Measurements from ENCODE around the gene ARHGAP42. TPM values are rescaled to one million over a fixed set of nuclear protein-coding genes. Genes with fewer than 3 reads are reported as not detected.

Gene ARHGAP42
- total RNA-seq, 1 donor from 2014 or later: 0.10 TPM

DNA sequence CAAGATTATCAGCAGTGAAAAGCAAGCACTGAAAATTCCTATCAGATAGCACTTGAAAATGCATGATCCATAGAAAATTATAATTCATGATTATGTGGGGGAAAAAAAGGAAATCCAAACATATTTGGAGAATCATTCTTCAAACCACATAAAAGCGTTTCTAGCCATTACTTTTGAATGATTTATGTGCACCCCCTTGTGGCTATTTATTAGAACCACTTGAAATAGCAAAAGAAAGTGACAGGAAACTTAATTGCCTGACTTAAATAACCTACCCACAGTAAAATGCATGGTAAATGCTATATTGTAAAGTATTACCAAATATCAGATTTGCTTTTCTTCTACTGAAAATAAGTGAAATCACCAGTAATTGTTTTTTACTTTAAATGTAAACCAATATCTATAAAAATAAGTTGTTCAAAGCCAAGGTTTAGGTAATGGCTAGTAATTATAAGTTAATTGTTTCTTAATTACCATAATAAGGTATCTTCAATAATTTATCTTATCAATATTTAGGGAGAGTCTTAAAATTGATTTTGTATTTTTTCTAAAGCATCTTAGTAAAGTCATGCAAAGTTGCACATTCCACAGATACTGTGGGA lies 168.5 kb downstream of the ARHGAP42 start:
- intact Hi-C loops (cut with micrococcal nuclease): loop anchor here (2.0 kb wide), 1 partner anchor 279 kb away; no protein-coding TSS in a partner anchor

DNA sequence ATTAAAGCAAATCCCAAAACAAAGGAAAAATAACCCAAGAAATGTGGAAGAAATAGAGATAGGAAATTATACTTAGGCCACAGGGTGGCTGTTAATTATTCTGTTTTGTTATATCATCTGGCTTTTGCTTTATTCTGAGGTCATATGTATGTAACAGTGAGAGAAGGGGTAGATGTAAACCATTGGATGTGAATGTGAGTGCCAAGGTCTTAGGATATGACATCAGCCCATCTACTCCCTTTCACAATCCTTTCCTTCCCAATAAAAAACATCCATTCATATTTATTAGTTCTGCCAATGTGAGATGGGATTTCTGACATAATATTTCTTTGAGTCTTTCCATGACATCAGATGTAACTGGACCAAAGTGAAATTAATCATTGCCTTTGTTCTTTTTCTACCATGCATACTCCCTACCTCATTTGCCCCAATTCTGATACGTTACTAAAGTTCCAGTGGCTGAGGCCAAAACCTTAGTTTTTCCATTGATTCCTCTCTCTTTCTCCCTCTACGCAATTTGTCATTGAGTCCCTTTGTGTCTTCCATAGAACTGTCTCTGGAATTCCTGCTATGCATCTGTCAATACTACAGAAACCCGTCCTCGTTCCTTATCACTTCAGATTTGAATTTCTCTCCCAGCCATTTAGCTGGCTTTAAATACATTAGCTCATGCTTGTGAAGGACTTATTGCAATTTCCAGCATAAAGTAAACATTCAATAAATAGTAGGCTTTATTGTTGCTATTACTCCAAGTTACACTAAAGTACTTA lies 170.3 kb downstream of the ARHGAP42 start:
- Mint-ChIP-seq H3K27ac (no peak overlapping the region), H3K4me1 (ENCODE audit: low read depth) (no peaks in the 10 kb centered on the region), H3K36me3 (ENCODE audit: low read depth) (no peaks in the 10 kb centered on the region), H3K4me3 (no peak overlapping the region), H3K9me3 (no peaks in the 10 kb centered on the region), H3K27me3 (ENCODE audit: insufficient read depth) (no peaks in the 10 kb centered on the region)
- no peak for DNase-seq (ENCODE audit: low spot score)
- intact Hi-C loops (cut with micrococcal nuclease): no loop called here

More for the DNA sequence above, 168.5 kb downstream of the ARHGAP42 start:
- no peak for DNase-seq (ENCODE audit: low spot score)
- Mint-ChIP-seq H3K4me3 (no peak overlapping the region), H3K27me3 (ENCODE audit: insufficient read depth) (no peaks in the 10 kb centered on the region), H3K27ac (no peak overlapping the region), H3K9me3 (no peaks in the 10 kb centered on the region), H3K36me3 (ENCODE audit: low read depth) (no peaks in the 10 kb centered on the region), H3K4me1 (ENCODE audit: low read depth) (no peaks in the 10 kb centered on the region)

DNA sequence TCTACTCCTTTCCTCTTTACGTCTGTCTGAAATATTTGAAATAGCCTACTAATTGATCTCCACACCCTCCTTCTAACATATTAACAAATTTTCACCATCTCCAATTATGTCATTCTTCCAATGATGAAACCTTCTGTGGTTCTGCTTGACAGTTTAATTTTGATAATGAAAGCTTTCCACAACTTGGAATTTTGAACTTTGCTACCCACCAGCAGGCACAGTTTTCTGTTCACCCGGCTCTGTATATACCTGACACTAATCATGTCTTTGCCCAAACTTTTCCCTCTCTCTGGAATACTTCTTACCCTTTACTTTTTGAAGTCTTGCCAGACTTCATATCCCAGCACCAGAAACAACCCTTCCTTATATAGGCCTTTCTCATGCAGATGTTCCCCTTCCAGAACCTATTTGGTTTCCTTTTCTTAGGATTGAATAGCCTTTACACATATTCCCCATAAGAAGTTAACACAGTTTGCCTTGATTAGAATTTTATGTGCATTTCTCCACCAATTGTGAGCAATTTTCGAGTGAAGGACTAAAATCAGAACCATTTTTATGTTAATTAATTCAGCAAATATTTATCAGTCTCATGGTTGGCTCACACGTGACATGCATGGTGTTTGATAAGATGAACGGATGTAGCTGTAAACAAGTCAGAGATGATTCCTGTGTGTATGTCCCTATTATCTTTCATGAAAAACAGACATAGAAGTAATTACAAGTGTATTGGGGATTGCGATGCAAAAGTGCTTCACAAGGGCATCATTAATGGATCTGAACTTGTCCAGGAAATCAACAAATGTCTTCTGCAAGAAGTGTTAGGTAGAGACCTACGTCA lies 173.4 kb downstream of the ARHGAP42 start:
- H3K36me3 Mint-ChIP-seq (ENCODE audit: low read depth): no peaks in the 10 kb centered on the region
- DNase-seq (ENCODE audit: low spot score): no peak
- intact Hi-C loops (cut with micrococcal nuclease): no loop called here
- H3K9me3 Mint-ChIP-seq: no peaks in the 10 kb centered on the region
- no peaks in the 10 kb centered on the region for H3K27me3 Mint-ChIP-seq (ENCODE audit: insufficient read depth)
- H3K4me3 Mint-ChIP-seq: no peak overlapping the region
- H3K27ac Mint-ChIP-seq: no peak overlapping the region
- no peaks in the 10 kb centered on the region for H3K4me1 Mint-ChIP-seq (ENCODE audit: low read depth)

DNA sequence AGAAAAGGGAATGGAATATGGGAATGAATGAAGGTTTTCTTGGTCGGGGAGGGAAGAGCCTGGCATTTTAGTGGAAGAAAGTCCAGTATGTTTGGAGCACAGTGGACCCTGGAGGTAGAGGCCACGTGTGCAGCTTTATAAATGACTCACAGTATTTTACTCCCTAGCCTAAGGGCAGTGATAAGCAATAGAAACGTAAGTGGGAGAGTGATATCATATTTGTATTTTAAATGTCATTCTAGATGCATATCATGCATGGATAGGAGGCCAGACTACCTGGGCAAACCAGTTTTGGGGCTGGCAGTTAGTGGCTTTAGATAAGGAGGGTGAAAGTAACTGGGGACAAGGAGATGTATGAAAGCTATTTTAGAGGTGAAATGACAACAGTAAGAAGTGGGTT lies 174.1 kb downstream of the ARHGAP42 start:
- H3K36me3 Mint-ChIP-seq (ENCODE audit: low read depth): no peaks in the 10 kb centered on the region
- DNase-seq (ENCODE audit: low spot score): no peak
- intact Hi-C loops (cut with micrococcal nuclease): no loop called here
- H3K27ac Mint-ChIP-seq: no peak overlapping the region
- no peak overlapping the region for H3K4me3 Mint-ChIP-seq
- no peaks in the 10 kb centered on the region for H3K4me1 Mint-ChIP-seq (ENCODE audit: low read depth)
- H3K9me3 Mint-ChIP-seq: no peaks in the 10 kb centered on the region
- no peaks in the 10 kb centered on the region for H3K27me3 Mint-ChIP-seq (ENCODE audit: insufficient read depth)

DNA sequence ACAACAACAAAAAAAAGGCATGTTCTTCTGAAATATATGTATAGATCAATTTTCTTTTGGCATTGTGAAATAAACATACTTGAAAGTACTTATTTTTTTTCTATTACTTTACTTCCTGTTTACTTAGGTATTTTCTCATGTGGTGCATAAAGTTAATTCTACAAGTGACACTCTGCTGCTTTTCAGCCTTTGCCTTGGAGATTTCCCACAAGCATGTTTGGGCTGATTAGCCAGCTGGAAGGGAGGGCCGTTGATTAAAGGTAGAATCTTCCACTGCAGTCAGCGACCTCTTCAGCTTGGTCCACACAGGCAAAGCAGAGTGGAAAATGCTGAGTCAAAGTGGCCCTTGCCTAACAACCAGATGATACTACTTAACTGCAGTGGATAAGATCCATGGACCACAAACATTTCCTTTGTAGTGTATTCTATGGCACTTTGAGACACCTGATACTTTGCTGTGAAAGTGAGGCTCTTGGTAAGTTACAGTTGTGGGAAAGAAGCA lies 176.0 kb downstream of the ARHGAP42 start:
- Mint-ChIP-seq H3K36me3 (ENCODE audit: low read depth) (no peaks in the 10 kb centered on the region), H3K4me1 (ENCODE audit: low read depth) (no peaks in the 10 kb centered on the region), H3K27me3 (ENCODE audit: insufficient read depth) (no peaks in the 10 kb centered on the region), H3K27ac (no peak overlapping the region), H3K4me3 (no peak overlapping the region), H3K9me3 (no peaks in the 10 kb centered on the region)
- intact Hi-C loops (cut with micrococcal nuclease): no loop called here
- no peak for DNase-seq (ENCODE audit: low spot score)

DNA sequence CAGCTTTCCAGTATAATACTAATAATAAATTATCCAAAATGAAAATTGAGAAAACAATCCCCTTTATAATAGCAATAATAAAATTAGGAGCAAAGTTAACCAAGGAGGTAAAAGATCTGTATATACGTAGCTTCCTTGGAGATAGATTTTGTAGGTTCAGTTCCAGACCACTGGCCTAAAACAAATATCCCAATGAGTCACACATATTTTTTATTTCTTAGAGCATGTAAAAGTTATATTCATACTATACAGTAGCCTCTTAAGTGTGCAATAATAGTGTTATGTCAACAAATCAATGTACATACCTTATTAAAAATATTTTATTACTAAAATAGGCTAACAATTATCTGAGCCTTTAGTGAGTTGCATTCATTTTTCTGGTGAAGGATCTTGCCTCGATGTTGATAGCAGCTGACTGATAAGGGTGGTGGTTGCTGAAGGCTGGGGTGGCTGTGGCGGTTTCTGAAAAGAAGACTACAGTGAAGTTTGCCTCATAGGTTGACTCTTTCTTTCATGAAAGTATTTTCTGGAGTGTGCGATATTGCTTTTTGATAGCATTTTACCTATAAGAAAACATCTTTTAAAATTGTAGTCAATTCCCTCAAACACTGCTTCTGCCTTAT lies 178.5 kb downstream of the ARHGAP42 start:
- no peak overlapping the region for H3K27ac Mint-ChIP-seq
- DNase-seq (ENCODE audit: low spot score): no peak
- intact Hi-C loops (cut with micrococcal nuclease): no loop called here

DNA sequence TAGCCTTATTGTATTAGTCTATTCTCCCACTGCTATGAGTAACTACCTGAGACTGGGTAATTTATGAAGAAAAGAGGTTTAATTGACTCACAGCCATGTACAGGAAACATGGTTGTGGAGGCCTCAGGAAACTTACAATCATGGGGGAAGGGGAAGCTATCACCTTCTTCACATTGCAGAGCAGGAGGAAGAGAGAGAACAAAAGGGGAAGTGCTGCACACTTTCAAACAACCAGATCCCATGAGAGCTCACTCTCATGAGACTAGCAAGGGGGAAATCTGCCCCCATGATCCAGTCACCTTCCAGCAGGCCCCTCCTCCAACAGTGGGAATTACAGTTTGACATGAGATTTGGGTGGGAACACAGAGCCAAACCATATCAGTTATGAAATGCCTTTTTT lies 179.4 kb downstream of the ARHGAP42 start:
- intact Hi-C loops (cut with micrococcal nuclease): no loop called here

More for the DNA sequence above, 178.5 kb downstream of the ARHGAP42 start:
- Mint-ChIP-seq H3K4me1 (ENCODE audit: low read depth) (no peaks in the 10 kb centered on the region), H3K9me3 (no peaks in the 10 kb centered on the region), H3K27me3 (ENCODE audit: insufficient read depth) (no peaks in the 10 kb centered on the region), H3K36me3 (ENCODE audit: low read depth) (no peaks in the 10 kb centered on the region), H3K4me3 (no peak overlapping the region)

DNA sequence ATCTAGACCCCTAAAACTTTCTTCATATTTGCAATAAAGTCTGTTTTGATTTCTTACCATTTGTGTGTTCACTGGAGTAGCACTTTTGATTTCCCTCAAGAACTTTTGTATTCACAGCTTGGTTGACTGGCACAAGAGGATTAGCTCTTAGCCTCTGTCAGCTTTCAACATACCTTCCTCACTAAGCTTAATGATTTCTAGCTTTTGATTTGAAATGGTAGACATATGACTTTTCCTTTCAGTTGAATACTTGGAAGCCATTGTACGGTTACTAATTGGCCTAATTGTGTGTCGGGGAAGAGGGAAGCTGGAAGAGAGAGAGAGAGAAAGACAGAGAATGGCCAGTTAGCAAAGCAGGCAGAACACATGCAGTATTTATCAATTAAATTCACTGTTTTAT lies 180.5 kb downstream of the ARHGAP42 start:
- Mint-ChIP-seq H3K9me3 (no peaks in the 10 kb centered on the region), H3K36me3 (ENCODE audit: low read depth) (no peaks in the 10 kb centered on the region), H3K27me3 (ENCODE audit: insufficient read depth) (no peaks in the 10 kb centered on the region), H3K27ac (no peak overlapping the region), H3K4me1 (ENCODE audit: low read depth) (no peaks in the 10 kb centered on the region), H3K4me3 (no peak overlapping the region)
- intact Hi-C loops (cut with micrococcal nuclease): no loop called here
- no peak for DNase-seq (ENCODE audit: low spot score)

More for the DNA sequence above, 179.4 kb downstream of the ARHGAP42 start:
- H3K36me3 Mint-ChIP-seq (ENCODE audit: low read depth): no peaks in the 10 kb centered on the region
- H3K27me3 Mint-ChIP-seq (ENCODE audit: insufficient read depth): no peaks in the 10 kb centered on the region
- H3K4me1 Mint-ChIP-seq (ENCODE audit: low read depth): no peaks in the 10 kb centered on the region
- no peak overlapping the region for H3K27ac Mint-ChIP-seq
- no peak overlapping the region for H3K4me3 Mint-ChIP-seq
- DNase-seq (ENCODE audit: low spot score): no peak
- H3K9me3 Mint-ChIP-seq: no peaks in the 10 kb centered on the region

DNA sequence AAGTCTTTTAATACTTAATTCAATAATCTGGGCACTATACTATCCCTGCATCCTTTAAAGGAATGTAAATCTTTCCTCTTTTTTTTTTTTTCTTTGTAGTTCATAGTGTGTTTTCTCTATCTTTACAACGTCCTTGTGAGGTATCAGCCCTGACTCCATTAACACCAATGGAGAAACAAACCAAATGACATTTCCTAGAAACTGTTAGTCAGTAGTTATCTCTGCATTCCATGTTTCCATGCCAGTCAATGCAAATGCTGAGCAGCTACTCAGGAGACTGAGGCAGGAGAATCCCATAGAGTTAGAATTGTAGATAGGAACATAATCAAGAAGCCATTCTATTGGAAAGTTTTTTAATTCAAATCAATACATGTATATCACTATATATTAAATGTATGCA lies 182.2 kb downstream of the ARHGAP42 start:
- Mint-ChIP-seq H3K27ac (no peak overlapping the region), H3K9me3 (no peaks in the 10 kb centered on the region), H3K4me3 (no peak overlapping the region), H3K27me3 (ENCODE audit: insufficient read depth) (no peaks in the 10 kb centered on the region), H3K36me3 (ENCODE audit: low read depth) (no peaks in the 10 kb centered on the region), H3K4me1 (ENCODE audit: low read depth) (no peaks in the 10 kb centered on the region)
- intact Hi-C loops (cut with micrococcal nuclease): no loop called here
- no peak for DNase-seq (ENCODE audit: low spot score)

DNA sequence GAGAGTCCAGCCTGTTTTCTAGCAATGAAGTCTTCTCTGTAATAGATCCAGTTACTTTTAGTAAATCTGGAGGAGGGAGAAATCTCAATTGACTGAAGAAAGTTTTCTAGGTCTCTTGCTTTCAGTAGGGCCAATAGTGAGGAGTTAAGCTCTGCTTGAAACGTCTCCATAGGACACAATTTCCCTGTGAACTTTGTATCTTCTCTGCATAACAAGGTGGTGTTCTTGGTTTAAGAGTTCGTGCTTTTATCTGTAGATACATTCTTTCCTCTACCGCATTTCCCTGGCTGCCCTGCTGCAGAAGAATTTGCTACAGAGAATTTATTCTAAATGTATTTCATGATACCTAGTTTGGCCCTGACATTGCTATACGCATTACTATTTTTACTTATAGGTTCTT lies 183.1 kb downstream of the ARHGAP42 start:
- H3K27ac Mint-ChIP-seq: no peak overlapping the region
- no peaks in the 10 kb centered on the region for H3K36me3 Mint-ChIP-seq (ENCODE audit: low read depth)
- no peaks in the 10 kb centered on the region for H3K4me1 Mint-ChIP-seq (ENCODE audit: low read depth)
- H3K4me3 Mint-ChIP-seq: no peak overlapping the region
- no peak for DNase-seq (ENCODE audit: low spot score)
- no peaks in the 10 kb centered on the region for H3K9me3 Mint-ChIP-seq
- intact Hi-C loops (cut with micrococcal nuclease): no loop called here
- H3K27me3 Mint-ChIP-seq (ENCODE audit: insufficient read depth): no peaks in the 10 kb centered on the region

DNA sequence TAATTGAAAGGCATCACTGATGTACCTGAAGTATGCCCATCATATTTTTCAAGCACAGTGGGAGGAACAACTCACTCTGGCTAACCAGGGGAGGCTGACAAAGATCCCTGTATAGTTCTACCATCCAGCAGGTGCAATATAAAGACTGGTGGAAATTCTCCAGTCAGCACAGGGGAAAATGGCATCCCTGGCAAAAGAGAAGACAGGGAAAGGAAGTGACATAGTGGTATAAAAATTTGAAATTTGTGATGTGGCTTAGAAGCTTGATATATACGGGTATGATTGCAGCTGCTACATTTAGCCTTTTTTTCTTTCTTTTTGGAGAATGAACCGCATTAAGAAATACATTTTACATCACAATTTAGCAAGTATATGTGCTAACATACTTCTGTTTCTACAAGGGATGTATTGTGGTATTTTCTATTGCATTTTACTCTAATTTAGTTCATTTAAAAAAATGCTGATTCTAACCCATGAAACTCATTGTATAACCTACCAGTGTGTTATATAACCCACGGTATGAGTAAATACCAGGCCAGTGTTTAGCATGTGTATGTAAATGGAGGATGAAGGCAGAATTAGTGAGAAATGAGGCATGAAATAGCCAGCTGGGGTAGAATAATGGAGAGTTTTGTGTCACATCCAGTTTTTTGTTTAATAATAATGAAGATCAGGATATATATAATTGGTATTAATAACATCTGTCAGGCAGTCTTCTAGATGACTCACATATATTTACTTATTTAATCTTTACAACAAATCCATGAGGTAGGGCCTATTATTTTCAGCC lies 186.1 kb downstream of the ARHGAP42 start:
- Mint-ChIP-seq H3K9me3 (no peaks in the 10 kb centered on the region), H3K27me3 (ENCODE audit: insufficient read depth) (no peaks in the 10 kb centered on the region), H3K27ac (no peak overlapping the region), H3K4me1 (ENCODE audit: low read depth) (no peaks in the 10 kb centered on the region), H3K36me3 (ENCODE audit: low read depth) (no peaks in the 10 kb centered on the region), H3K4me3 (no peak overlapping the region)
- no peak for DNase-seq (ENCODE audit: low spot score)
- intact Hi-C loops (cut with micrococcal nuclease): no loop called here

DNA sequence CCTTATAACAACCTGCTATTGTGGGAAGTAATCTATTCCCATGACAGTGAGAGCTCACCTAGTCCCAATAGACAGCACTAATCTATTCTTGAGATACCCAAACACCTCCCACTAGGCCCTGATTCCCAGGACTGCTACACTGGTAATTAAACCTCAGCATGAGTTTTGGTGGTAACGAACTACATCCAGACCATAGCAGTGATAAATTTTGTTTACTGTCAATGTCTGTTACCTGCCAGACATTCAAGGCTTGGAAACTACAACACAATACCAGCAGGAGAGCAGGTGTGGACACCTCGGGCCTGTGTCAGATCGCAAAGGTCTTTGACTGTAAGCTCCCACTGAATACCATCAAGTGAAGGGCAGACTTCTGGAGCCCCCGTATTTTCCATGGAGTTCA lies 187.1 kb downstream of the ARHGAP42 start:
- H3K36me3 Mint-ChIP-seq (ENCODE audit: low read depth): no peaks in the 10 kb centered on the region
- no peaks in the 10 kb centered on the region for H3K27me3 Mint-ChIP-seq (ENCODE audit: insufficient read depth)
- H3K4me1 Mint-ChIP-seq (ENCODE audit: low read depth): no peaks in the 10 kb centered on the region
- H3K4me3 Mint-ChIP-seq: no peak overlapping the region
- no peak for DNase-seq (ENCODE audit: low spot score)
- intact Hi-C loops (cut with micrococcal nuclease): no loop called here
- H3K27ac Mint-ChIP-seq: no peak overlapping the region
- no peaks in the 10 kb centered on the region for H3K9me3 Mint-ChIP-seq
